GM19395 (cell line): ENCODE data around the gene RFX2.

ENCODE experiments used
- ATAC-seq: cut with Tn5 transposase; IDR thresholded peaks from one replicate; pipeline ENCODE4 v1.9.1; 2021; ENCODE audit warnings: mild to moderate bottlenecking, moderate library complexity; ENCODE audit not compliant: unreplicated experiment

RFX2 gene

GRCh38 chr19:6105444-6105843, 4.9 kb downstream of the RFX2 start:
- no peak for ATAC-seq

- ATAC-seq = no peak
Measured at GRCh38 chr19:6103894-6104293, 6.4 kb downstream of the RFX2 start.

GRCh38 chr19:6103217-6103644, 7.1 kb downstream of the RFX2 start:
- ATAC-seq = no peak

- no peak for ATAC-seq
Measured at GRCh38 chr19:6101991-6102390, 8.3 kb downstream of the RFX2 start.

GRCh38 chr19:6101291-6101825, 8.9 kb downstream of the RFX2 start:
- ATAC-seq = no peak

GRCh38 chr19:6100284-6100915, 9.9 kb downstream of the RFX2 start:
- ATAC-seq = no peak

GRCh38 chr19:6099599-6099998, 10.7 kb downstream of the RFX2 start:
- no peak for ATAC-seq

GRCh38 chr19:6099033-6099432, 11.3 kb downstream of the RFX2 start:
- no peak for ATAC-seq

- ATAC-seq = no peak
Measured at GRCh38 chr19:6098574-6098973, 11.7 kb downstream of the RFX2 start.

GRCh38 chr19:6097911-6098310, 12.4 kb downstream of the RFX2 start:
- no peak for ATAC-seq

- ATAC-seq = no peak
Measured at GRCh38 chr19:6095760-6096159, 14.5 kb downstream of the RFX2 start.

GRCh38 chr19:6092329-6093286, 17.7 kb downstream of the RFX2 start:
- no peak for ATAC-seq

- no peak for ATAC-seq
Measured at GRCh38 chr19:6091771-6092291, 18.5 kb downstream of the RFX2 start.

- no peak for ATAC-seq
Measured at GRCh38 chr19:6090634-6091033, 19.7 kb downstream of the RFX2 start.

- no peak for ATAC-seq
Measured at GRCh38 chr19:6088602-6089049, 21.7 kb downstream of the RFX2 start.

GRCh38 chr19:6087074-6087571, 23.2 kb downstream of the RFX2 start:
- ATAC-seq = no peak

GRCh38 chr19:6086068-6086788, 24.1 kb downstream of the RFX2 start:
- ATAC-seq = no peak

GRCh38 chr19:6084821-6085220, 25.5 kb downstream of the RFX2 start:
- no peak for ATAC-seq

GRCh38 chr19:6079107-6079506, 31.2 kb downstream of the RFX2 start:
- ATAC-seq = no peak

- no peak for ATAC-seq
Measured at GRCh38 chr19:6078068-6078467, 32.2 kb downstream of the RFX2 start.
